HepG2 (cell line): Measurements from ENCODE around the gene OSER1. TPM values are rescaled to one million over a fixed set of nuclear protein-coding genes. Genes with fewer than 3 reads are reported as not detected.

ENCODE experiments used
- AGO2 ChIP-seq: fragments of 200-400 bp; formaldehyde crosslinking; optimal IDR thresholded peaks from 2 replicates; pipeline ENCODE3; 2017; ENCODE audit warnings: mild to moderate bottlenecking, low read depth, low read length, moderate library complexity
- FLYWCH1 ChIP-seq: sonication (generic); formaldehyde crosslinking; IDR thresholded peaks from 2 replicates; pipeline ENCODE4 v1.8.1; 2023; ENCODE audit warnings: mild to moderate bottlenecking, missing genetic modification reagents
- HHEX ChIP-seq: IDR thresholded peaks from 2 replicates; pipeline ENCODE4 v1.6.1; 2016; ENCODE audit warnings: control low read depth
- HMG20B ChIP-seq: conservative IDR thresholded peaks from 2 replicates; pipeline ENCODE4 v1.6.1; 2016; ENCODE audit warnings: missing genetic modification reagents, missing compliant biosample characterization
- KMT2B ChIP-seq: IDR thresholded peaks from 2 replicates; pipeline ENCODE4 v1.6.1; 2016; ENCODE audit warnings: missing genetic modification reagents, missing compliant biosample characterization
- MYNN ChIP-seq: sonication (generic); formaldehyde crosslinking; IDR thresholded peaks from 2 replicates; pipeline ENCODE4 v1.4.0; 2020; ENCODE audit warnings: mild to moderate bottlenecking, low read depth, missing genetic modification reagents
- NFIC ChIP-seq: IDR thresholded peaks from 2 replicates; pipeline ENCODE4 v1.6.1; 2012; ENCODE audit warnings: mild to moderate bottlenecking, low read length, inconsistent platforms
- RORA ChIP-seq: sonication (generic); formaldehyde crosslinking; IDR thresholded peaks from 2 replicates; pipeline ENCODE4 v1.5.0; 2020; ENCODE audit warnings: mild to moderate bottlenecking, missing genetic modification reagents, moderate library complexity
- SAFB2 ChIP-seq: sonication (generic); formaldehyde crosslinking; IDR thresholded peaks from 2 replicates; pipeline ENCODE4 v1.5.1; 2020; ENCODE audit warnings: missing genetic modification reagents, low read depth, mild to moderate bottlenecking, borderline replicate concordance
- SCMH1 ChIP-seq: sonication (generic); formaldehyde crosslinking; IDR thresholded peaks from 2 replicates; pipeline ENCODE4 v1.9.0; 2021; ENCODE audit warnings: missing genetic modification reagents, mild to moderate bottlenecking, borderline replicate concordance
- ZNF274 ChIP-seq: sonication (generic); formaldehyde crosslinking; IDR thresholded peaks from 2 replicates; pipeline ENCODE4 v1.5.1; 2020; ENCODE audit warnings: mild to moderate bottlenecking, missing genetic modification reagents
- ZNF570 ChIP-seq: sonication (generic); formaldehyde crosslinking; IDR thresholded peaks from 2 replicates; pipeline ENCODE4 v1.4.0; 2020; ENCODE audit warnings: mild to moderate bottlenecking, missing genetic modification reagents, borderline replicate concordance
- ZNF747 ChIP-seq: sonication (generic); formaldehyde crosslinking; IDR thresholded peaks from 2 replicates; pipeline ENCODE4 v1.8.1; 2023; ENCODE audit warnings: missing genetic modification reagents, mild to moderate bottlenecking, borderline replicate concordance
- ZSCAN31 ChIP-seq: sonication (generic); formaldehyde crosslinking; IDR thresholded peaks from 2 replicates; pipeline ENCODE4 v1.5.0; 2020; ENCODE audit warnings: low read depth, mild to moderate bottlenecking, missing genetic modification reagents
- ZXDC ChIP-seq: sonication (generic); formaldehyde crosslinking; IDR thresholded peaks from 2 replicates; pipeline ENCODE4 v1.5.0; 2020; ENCODE audit warnings: mild to moderate bottlenecking, missing genetic modification reagents
- polyA plus RNA-seq, 8 experiments: library from polyadenylated mRNA; depleted of rRNA in 3 of 8; stranded (reverse) in 7 of 8; unstranded in 1 of 8; fragments of >200 nt; fragmentation: Illumina TruSeq in 4 of 8; extraction: Trizol in 4 of 8; gene quantifications; 2 replicates each; pipeline versions ENCODE4 v1.2.1 to v1.2.3, GENCODE V29; 2011 to 2016; ENCODE audit warnings: low read depth in 4 of 8, missing spikeins in 1 of 8, mixed read lengths in 1 of 8; ENCODE audit not compliant: insufficient read depth in 1 of 8
- total RNA-seq, 5 experiments: library from RNA; depleted of rRNA; stranded (reverse); fragments of >200 nt; fragmentation: Illumina TruSeq; extraction: Trizol; gene quantifications; 2 replicates each; pipeline ENCODE4 v1.2.3, GENCODE V29; 2016; ENCODE audit warnings: low read depth in 1 of 5
- TF ChIP-seq, protein P1 (sequence below): sonication (generic); formaldehyde crosslinking; IDR thresholded peaks from 2 replicates; pipeline ENCODE4 v1.5.1; 2020; ENCODE audit warnings: mild to moderate bottlenecking, missing genetic modification reagents, borderline replicate concordance
- TF ChIP-seq, protein P2 (sequence below): sonication (generic); formaldehyde crosslinking; IDR thresholded peaks from 2 replicates; pipeline ENCODE4 v1.8.1; 2022; ENCODE audit warnings: mild to moderate bottlenecking, missing genetic modification reagents
- TF ChIP-seq, protein P3 (sequence below): sonication (generic); formaldehyde crosslinking; IDR thresholded peaks from 2 replicates; pipeline ENCODE4 v1.5.0; 2020; ENCODE audit warnings: missing genetic modification reagents

The OSER1 gene
- total and polyA plus RNA-seq, 2 of the 13 experiments (the other 11 are each of a cell fraction or from before 2014, with no cell fraction given) = 71.2 to 71.5 TPM

- TF ChIP-seq HHEX (CRISPR knock-in tag) = 0 out of 2 replicates have a peak, but pooled peaks have one; percentile 9
- TF ChIP-seq AGO2 = peak; percentile 87
- TF ChIP-seq KMT2B = peak; percentile 86
- TF ChIP-seq FLYWCH1 (CRISPR knock-in tag) = no peak
- TF ChIP-seq MYNN (CRISPR knock-in tag) = no peak; the same call in 1 of the 2 replicates
- TF ChIP-seq, protein P1, sequence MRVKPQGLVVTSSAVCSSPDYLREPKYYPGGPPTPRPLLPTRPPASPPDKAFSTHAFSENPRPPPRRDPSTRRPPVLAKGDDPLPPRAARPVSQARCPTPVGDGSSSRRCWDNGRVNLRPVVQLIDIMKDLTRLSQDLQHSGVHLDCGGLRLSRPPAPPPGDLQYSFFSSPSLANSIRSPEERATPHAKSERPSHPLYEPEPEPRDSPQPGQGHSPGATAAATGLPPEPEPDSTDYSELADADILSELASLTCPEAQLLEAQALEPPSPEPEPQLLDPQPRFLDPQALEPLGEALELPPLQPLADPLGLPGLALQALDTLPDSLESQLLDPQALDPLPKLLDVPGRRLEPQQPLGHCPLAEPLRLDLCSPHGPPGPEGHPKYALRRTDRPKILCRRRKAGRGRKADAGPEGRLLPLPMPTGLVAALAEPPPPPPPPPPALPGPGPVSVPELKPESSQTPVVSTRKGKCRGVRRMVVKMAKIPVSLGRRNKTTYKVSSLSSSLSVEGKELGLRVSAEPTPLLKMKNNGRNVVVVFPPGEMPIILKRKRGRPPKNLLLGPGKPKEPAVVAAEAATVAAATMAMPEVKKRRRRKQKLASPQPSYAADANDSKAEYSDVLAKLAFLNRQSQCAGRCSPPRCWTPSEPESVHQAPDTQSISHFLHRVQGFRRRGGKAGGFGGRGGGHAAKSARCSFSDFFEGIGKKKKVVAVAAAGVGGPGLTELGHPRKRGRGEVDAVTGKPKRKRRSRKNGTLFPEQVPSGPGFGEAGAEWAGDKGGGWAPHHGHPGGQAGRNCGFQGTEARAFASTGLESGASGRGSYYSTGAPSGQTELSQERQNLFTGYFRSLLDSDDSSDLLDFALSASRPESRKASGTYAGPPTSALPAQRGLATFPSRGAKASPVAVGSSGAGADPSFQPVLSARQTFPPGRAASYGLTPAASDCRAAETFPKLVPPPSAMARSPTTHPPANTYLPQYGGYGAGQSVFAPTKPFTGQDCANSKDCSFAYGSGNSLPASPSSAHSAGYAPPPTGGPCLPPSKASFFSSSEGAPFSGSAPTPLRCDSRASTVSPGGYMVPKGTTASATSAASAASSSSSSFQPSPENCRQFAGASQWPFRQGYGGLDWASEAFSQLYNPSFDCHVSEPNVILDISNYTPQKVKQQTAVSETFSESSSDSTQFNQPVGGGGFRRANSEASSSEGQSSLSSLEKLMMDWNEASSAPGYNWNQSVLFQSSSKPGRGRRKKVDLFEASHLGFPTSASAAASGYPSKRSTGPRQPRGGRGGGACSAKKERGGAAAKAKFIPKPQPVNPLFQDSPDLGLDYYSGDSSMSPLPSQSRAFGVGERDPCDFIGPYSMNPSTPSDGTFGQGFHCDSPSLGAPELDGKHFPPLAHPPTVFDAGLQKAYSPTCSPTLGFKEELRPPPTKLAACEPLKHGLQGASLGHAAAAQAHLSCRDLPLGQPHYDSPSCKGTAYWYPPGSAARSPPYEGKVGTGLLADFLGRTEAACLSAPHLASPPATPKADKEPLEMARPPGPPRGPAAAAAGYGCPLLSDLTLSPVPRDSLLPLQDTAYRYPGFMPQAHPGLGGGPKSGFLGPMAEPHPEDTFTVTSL (CRISPR knock-in tag) = peak; percentile 81
- TF ChIP-seq, protein P2, sequence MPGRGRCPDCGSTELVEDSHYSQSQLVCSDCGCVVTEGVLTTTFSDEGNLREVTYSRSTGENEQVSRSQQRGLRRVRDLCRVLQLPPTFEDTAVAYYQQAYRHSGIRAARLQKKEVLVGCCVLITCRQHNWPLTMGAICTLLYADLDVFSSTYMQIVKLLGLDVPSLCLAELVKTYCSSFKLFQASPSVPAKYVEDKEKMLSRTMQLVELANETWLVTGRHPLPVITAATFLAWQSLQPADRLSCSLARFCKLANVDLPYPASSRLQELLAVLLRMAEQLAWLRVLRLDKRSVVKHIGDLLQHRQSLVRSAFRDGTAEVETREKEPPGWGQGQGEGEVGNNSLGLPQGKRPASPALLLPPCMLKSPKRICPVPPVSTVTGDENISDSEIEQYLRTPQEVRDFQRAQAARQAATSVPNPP = 0 out of 2 replicates have a peak, but pooled peaks have one; percentile 61
- no peak for TF ChIP-seq ZNF570 (CRISPR knock-in tag)
- TF ChIP-seq ZNF747 (CRISPR knock-in tag) = peak; percentile 63; the same call in 1 of the 2 replicates
- TF ChIP-seq ZXDC (CRISPR knock-in tag) = no peak; the same call in 1 of the 2 replicates
- TF ChIP-seq SCMH1 = no peak
- TF ChIP-seq ZNF274 (CRISPR knock-in tag) = no peak
- TF ChIP-seq HMG20B (CRISPR knock-in tag) = peak; percentile 74
- no peak; the same call in 1 of the 2 replicates for TF ChIP-seq NFIC
- TF ChIP-seq, protein P3, sequence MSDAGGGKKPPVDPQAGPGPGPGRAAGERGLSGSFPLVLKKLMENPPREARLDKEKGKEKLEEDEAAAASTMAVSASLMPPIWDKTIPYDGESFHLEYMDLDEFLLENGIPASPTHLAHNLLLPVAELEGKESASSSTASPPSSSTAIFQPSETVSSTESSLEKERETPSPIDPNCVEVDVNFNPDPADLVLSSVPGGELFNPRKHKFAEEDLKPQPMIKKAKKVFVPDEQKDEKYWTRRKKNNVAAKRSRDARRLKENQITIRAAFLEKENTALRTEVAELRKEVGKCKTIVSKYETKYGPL (CRISPR knock-in tag) = no peak
- TF ChIP-seq ZSCAN31 = peak; percentile 96
- peak; percentile 47 for TF ChIP-seq SAFB2
- no peak; the same call in 1 of the 2 replicates for TF ChIP-seq RORA
These were observed at the start of gene OSER1 (continued) for GRCh38 chr20:44210406-44211176.
